SH-SY5Y (cell line): ENCODE results near the gene C19orf53.

Experiments used
- GATA2 ChIP-seq: IDR thresholded peaks from 2 replicates; pipeline ENCODE4 v1.6.1; 2011; ENCODE audit warnings: mild to moderate bottlenecking, low read depth, low read length
- GATA3 ChIP-seq: IDR thresholded peaks from 2 replicates; pipeline ENCODE4 v1.6.1; 2011; ENCODE audit warnings: low read depth, mild to moderate bottlenecking, low read length, moderate library complexity

DNA sequence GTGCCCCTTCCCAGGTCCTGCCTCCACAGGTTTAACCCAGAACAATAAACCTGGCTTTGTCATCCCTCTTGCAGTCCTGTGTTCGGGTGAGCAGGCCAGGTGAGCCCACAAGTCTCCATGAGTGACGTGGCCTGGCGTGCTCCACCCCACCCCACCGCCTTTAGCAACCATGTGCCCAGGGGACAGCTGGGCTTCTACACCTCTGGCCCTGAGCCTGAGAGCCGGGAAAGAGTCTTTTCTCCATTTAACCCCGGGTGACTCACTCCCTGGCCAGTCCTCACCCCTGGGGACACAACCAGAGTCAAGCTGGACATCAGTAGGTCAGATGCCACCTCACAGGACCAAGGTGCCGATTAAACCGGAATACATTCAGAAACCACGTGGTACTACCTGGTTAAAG lies 4.1 kb downstream of the C19orf53 start:
- TF ChIP-seq GATA3 (no peak), GATA2 (no peak)
